Suprapubic skin (tissue), 4 donors: ENCODE data around the gene NAALADL2.

Source experiments
- EP300 ChIP-seq: sonication (generic); formaldehyde crosslinking; IDR thresholded peaks from one replicate; pipeline ENCODE4 v1.6.1; 2017; ENCODE audit warnings: antibody characterized with exemption
- POLR2A ChIP-seq, 2 donors: fragments of 450-650 bp; IDR thresholded peaks; one replicate each; pipeline ENCODE4 v1.6.1; 2017; ENCODE audit warnings: antibody characterized with exemption in 2 of 2, mild to moderate bottlenecking in 2 of 2, moderate library complexity in 2 of 2
- POLR2AphosphoS5 ChIP-seq, 3 donors: sonication (generic); formaldehyde crosslinking; IDR thresholded peaks; one replicate each; pipeline ENCODE4 v1.6.1; 2017; ENCODE audit warnings: antibody characterized with exemption in 3 of 3
- TF ChIP-seq, protein P1 (sequence below), 2 donors: fragments of 200-600 bp in 1 of 2; fragments of 450-650 bp in 1 of 2; sonication (generic) in 1 of 2; IDR thresholded peaks; one replicate each; pipeline ENCODE4 v1.5.1; 2016 to 2019; ENCODE audit warnings: antibody characterized with exemption in 2 of 2, mild to moderate bottlenecking in 1 of 2, moderate library complexity in 1 of 2

DNA sequence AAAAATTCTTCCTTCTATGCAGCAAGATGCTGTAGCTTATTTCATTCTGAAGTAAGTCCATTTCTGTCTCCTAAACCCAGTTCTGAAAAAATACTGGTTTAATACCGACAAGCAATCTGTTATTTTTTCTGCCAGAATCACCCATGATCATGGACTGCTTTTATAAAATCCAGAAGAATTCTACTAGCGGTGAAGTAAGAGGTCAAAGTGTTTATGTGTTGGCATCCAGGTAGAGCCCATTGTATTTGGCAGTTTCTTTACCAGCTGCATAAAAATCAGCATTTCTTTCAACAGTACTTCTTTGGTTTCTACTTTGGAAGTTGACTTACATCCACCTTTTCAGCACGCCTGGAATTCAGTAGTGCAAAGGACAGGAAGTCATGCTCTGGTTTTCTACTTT, 484.8 kb downstream of the NAALADL2 start:
- no peak for TF ChIP-seq POLR2AphosphoS5 (IDR thresholded peaks at IDR 0.05)
- TF ChIP-seq POLR2A (IDR thresholded peaks at IDR 0.05), result no peak
- TF ChIP-seq, protein P1, sequence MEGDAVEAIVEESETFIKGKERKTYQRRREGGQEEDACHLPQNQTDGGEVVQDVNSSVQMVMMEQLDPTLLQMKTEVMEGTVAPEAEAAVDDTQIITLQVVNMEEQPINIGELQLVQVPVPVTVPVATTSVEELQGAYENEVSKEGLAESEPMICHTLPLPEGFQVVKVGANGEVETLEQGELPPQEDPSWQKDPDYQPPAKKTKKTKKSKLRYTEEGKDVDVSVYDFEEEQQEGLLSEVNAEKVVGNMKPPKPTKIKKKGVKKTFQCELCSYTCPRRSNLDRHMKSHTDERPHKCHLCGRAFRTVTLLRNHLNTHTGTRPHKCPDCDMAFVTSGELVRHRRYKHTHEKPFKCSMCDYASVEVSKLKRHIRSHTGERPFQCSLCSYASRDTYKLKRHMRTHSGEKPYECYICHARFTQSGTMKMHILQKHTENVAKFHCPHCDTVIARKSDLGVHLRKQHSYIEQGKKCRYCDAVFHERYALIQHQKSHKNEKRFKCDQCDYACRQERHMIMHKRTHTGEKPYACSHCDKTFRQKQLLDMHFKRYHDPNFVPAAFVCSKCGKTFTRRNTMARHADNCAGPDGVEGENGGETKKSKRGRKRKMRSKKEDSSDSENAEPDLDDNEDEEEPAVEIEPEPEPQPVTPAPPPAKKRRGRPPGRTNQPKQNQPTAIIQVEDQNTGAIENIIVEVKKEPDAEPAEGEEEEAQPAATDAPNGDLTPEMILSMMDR (IDR thresholded peaks at IDR 0.05), result no peak
- TF ChIP-seq EP300, result no peak
